Stimulated activated CD4-positive, alpha-beta T cell treated with anti-CD3 and anti-CD28 coated beads, Interleukin-12 subunit alpha, Interleukin-12 subunit beta, amount 100 ng/mL, for 48 hours (primary cell): ENCODE data around the gene EZH1.

Experiments used
- DNase-seq, 3 donors: peaks; one replicate each; pipeline ENCODE4 v3.0.0-alpha.2; 2020; ENCODE audit warnings: low read depth in 2 of 3, low spot score in 1 of 3

The EZH1 gene

DNA sequence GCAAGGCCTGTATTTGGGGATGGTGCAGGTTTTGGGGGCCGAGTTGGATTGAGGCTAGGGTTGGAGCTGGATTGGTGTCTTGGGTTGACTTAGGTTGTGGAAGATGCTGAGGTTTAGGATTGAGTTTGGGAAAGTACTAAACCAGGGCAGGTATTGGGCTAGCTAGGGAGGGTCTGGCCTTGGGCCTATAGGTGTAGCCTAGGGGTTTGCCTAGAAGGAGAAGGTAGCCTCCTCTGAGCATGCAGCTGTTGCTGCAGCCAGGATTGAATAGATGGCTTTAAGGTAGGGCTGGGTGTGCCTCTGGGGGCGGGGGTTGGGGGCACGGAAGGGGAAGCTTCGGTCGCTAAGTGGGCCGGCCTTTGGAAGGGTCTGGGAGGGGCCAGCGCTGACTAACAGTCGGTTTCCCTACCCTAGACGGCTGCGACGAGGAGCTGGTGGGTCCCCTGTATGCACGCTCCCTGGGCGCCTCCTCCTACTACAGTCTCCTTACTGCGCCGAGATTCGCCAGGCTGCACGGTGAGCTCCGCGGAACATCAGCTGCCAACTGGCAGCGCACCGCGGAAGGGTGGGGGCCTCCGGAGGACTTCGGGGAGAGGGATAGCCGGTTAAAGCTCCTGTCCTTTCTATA lies 61.3 kb downstream of the EZH1 start:
- DNase-seq = no peak

DNA sequence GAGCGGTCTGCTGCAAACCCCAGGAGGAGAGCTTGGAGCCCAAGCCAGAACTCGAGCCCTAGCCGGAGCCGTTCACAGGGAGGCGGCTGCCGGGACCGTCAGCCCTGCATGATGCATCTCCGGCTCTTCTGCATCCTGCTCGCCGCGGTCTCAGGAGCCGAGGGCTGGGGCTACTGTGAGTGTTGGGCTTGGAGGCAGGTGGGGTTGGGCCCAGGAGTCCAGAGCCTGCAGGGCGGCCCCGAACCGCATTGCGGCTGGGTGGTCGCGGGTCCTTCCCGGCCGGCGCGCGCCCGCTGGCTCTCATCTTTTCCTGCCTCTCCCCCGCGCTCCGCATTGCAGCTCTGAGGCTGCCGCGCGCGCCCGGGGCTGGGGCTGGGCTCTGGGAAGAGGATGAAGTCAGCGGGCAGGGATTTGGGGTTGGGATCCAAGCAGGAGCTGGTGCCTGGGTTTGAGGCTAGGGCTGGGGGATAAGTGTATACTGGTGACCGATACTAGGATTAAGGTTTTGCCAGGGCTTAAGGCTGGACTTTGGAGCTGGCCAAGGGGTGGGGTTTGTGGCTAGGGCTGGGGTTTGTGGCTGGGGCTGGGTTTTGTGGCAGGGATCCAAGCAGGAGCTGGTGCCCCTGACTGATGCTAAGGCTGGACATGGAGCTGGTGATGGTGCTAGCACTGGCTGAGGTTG lies 62.0 kb downstream of the EZH1 start:
- peak in 1 of 3 donors; percentile 9 for DNase-seq

DNA sequence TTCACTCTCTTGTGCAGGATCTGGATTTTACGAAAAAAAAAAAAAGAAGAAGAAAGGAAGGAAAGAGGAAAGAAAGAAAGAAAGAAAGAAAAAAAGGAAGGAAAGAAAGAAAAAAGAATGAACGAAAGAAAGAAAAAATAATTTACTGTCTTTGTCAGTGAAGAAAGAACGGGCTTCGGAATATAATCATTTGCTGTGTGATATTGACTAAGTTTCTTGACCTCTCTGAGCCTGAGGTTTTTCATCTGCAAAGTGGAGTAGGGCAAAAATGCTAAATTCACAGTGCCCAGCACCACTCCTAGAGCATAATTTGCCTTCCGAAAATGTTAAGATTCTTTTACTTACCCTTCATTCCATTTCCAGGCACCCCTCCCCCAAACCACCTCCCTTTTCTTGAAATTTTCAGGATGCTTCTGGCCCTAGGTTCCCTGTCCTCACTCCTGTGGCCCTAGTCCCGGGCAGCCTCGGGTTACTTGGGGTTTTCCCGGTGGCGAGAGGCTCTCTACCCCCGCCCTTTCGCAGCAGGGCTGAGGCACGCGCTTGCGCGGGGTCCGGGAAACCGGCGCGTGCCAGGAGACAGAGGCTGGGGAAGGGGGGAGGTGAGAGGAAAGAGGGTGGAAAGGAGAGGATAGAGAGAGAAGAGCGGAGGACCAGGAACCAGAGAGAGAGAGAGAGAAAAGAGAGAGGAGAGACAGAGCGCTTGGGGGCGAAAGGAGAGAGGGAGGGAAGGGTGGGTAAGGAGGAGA lies 62.7 kb downstream of the EZH1 start, which contains the start of gene CNTNAP1:
Gene CNTNAP1 (plus strand): TSS at position 556 of the 746 bp plus-strand sequence. CDS start 299 bp downstream, outside the sequence.
- DNase-seq = no peak

DNA sequence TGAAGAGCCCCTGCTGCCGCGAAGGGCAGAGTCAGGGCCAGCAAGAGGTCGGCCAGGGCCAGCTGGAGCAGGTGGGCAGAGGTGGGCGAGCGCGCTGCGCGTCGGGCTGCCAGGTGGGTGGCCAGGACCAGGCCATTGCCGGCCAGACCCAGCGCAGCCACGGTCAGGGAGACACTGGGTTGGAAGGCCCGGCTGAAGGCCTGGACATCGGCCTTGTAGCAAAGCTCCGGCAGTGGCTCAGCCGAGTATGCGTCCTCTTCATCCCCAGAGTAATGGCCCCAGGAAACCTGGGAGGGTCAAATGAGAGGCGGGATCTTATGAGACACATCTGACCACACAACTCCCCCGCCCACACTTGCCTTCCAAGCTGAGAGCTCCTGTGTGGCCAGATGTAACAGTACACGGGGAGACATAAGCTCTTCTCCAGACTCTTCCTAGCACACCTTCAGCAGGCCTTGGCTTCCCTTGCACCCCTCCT lies 64.5 kb downstream of the EZH1 start:
- no peak for DNase-seq

DNA sequence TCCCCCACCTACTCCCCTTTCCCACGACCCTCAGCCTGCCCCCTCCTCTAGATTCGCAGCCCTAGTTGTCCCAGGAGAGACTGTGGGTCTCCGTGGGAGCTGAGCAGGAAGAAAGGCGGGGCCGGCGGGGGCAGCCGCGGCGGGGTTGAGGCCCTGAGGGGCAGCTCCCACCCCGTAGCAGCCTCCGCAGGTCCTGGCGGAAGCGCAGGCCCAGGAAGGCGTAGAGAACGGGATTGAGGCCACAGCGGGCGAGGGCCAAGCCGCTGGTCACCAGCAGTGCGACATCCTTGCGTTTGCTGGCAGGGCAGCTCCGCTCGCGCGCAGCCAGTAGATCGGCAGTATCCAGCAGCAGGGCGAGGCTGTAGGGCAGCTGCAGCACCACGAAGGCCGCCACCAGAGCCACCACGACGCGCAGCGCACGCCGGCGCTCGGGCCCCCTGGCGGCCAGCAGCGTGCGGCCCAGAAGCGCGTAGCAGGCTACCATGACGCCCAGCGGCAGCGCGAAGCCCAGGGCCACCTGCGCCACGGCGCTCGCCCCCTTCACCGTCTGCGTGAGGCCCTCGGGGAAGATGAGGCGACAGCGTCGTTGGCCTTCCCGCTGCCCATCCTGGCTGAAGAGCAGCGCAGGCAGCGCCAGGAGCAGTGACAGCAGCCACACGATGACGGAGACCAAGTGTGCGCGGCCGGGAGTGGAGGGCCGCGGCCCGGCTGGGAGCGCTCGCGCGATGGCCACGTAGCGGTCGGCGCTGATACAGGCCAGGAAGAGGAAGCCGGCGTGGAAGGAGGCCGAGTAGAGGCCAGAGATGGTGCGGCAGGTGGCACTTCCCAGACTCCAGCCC lies 65.1 kb downstream of the EZH1 start:
- DNase-seq = peak; percentile 54 to 70 (median 60)

DNA sequence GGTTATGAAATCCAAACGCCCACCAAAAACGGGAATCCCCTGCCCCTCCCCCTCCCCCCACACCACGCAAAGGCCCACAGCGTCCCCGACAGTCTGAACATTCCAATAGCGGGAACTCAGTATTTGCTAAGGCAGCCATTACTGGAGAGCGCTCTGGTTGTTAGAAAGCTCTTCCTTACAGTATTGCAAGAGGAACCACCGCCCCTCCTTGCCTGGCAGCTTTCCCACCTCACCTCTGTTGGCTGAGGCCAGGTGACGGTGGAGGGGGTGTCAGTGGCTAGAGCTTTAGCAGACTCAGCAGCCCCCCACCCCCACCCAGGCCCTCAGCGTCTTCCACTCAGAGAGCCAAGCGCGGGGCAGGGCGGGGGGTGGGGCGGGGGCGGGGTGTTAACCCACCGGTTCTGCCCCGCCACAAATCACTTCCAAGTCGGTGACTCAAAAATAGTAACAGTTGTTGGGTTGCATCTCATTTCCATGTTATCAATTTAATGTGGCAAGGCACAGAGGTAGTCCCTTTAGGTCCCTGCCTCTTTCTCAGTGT lies 65.8 kb downstream of the EZH1 start:
- no peak for DNase-seq

DNA sequence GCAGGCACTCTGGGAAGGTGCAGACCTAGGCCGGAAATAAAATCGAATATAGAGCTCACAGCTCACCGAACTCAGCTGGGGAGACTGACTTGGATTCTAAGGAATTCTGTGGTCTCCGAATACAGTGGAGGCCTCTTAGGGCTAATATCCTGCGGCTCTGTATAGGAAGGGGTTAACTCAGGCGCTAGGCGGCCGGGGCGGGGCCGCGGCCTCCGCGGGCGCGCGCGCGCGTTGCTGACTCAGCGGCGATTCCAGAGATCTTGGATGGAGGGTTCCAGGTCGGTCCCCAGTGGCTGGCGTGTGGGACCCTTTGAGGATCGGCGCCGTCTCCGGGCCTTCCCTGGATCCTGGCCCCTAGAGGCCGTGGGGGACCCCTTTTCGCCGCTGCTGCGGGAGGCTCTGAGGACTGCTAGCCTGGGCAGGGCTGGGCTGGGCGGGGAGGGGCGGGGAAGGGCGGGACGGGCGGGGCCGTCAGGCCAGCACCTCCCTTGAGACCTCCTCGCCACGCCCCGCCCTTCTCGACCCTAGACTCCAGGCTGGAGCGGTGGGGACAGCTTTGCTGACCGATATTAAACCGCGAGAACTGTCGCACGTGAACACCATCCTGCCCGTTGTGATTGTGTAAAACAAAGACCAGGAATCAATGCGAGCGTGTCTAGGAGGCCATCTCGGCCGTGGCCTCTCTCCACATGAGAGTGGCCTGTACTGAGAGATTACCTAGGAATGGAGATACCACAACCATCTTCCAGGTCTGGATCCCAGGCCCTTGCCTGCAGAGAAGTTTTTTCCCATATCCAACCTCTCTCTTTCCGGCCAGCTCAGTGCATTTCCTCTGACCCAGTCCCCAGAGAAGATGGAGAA lies 66.7 kb downstream of the EZH1 start:
- DNase-seq = peak in 2 of 3 donors; percentile 63 to 75

DNA sequence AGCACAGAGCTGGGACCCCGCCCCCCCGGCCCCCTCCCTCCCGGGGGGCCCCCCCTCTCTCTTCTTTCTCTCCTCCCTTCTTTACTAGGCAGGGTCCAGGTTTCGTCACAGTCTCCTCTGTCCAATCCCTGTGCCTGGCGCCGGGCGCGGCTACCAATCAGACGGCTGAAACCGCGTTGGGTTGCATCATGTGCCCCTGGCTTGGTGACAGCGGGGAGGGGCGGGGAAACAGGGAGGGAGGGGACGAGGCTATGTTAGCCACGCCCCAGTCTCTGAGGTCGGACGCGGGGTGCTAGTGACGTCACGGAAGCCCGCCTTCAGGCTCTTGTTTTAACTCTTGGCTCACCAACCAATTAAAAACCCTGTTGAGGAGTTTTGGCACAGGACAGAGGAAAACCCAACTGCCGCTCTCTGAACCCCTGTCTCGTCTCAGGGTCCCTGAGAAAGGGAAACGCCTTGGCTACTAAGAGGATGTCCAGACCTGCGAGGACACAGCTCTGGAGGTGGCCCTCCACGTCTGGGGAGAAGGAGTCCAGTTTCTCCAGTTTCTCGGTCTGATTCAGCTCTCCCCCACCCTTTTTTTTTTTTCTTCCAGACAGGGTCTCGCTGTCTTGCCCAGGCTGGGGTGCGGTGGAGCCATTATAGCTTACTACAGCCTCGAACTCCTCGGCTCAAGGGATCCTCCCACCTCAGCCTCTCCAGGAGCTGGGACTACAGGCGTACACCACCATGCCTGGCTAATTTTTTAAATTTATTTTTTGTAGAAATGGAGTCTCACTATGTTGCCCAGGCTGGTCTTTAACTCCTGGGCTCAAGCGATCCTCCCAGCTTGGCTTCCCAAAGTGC lies 67.6 kb downstream of the EZH1 start:
- DNase-seq = peak; percentile 98 to 99 (median 98)

DNA sequence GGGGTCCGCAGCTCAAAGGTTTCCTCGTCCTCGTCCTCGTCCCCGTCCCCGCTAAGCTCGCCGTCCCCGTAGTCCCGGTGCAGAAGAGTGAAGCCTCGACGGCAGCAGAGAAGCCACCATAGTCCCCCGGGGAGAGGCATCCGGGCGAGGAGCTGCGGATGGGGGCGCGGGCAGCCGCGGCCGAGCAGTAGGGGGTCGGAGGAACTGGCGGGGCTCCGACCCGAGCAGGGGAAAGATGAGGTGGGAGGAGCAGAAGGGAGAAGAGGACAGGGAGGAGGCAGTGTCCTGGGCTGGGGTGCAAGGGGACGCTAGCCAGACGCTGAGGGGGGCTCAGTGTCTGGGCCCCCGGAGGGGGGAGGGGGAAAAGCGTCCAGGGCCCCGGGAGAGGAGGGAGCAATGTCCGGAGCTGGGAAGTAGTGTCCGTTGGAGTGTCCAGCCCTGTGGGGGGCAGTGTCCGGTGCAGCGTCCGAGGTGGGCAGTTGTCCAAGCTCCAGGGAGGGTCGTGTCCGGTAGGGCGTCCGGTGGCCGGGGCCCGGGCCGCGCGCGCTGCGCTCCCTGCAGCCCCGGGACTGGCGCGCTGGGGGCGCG lies 68.3 kb downstream of the EZH1 start, which contains the start of gene PLEKHH3:
Gene PLEKHH3 (minus strand): TSS at position 571 of the 588 bp plus-strand sequence. CDS start 431 bp downstream, at position 140.
- no peak for DNase-seq

DNA sequence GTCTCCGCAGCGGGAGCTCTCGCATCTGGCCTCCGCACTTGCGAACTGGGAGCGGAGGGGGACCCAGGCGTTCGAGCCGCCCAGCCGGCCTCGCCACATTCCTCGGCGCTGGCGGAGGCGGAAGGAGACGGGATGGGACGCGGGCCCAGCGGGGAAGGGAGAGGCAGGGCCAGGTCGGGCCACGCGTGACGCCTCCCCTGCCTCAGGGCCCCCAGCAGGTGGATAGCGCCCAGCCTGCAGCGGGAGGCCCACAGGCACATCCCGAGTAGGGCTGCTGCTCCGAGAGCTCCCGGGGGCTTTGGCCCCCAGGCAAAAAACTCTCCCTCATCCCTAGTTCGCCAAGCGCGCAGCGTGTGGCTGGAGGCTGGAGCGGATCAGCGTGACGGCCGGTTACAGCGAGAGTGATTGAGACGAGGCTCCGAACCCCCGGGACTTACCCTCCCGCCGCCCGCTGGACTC lies 68.8 kb downstream of the EZH1 start:
- DNase-seq = no peak

DNA sequence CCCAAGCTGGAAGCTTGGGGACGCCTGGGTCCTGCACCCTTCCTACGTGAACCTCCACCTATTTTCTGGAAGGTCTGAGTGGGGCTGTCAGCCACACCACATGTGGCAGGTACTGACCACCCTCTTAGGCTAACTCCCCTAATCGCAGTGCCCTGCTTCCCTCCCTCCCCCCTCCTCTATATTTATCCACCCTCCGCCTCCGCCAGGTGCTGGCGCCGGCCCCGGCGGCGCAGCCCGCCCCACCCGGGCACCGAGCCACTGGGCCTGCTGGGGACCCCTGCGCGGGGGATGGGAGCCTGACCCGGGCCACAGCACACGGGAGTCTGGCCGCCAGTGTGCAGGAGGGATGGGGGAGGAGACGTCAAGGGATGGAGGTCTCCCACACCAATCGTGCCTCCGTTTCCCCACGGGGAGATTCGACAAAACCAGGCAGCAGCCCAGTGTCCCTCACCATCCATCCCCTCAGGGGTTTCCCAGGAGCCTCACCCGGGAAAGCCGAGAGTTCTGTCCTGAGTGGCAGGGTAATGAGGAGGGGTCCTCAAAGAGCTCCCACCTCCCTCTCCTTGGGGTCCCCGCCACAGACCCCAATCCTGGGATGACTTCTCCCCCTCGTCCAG lies 69.4 kb downstream of the EZH1 start:
- DNase-seq = no peak

DNA sequence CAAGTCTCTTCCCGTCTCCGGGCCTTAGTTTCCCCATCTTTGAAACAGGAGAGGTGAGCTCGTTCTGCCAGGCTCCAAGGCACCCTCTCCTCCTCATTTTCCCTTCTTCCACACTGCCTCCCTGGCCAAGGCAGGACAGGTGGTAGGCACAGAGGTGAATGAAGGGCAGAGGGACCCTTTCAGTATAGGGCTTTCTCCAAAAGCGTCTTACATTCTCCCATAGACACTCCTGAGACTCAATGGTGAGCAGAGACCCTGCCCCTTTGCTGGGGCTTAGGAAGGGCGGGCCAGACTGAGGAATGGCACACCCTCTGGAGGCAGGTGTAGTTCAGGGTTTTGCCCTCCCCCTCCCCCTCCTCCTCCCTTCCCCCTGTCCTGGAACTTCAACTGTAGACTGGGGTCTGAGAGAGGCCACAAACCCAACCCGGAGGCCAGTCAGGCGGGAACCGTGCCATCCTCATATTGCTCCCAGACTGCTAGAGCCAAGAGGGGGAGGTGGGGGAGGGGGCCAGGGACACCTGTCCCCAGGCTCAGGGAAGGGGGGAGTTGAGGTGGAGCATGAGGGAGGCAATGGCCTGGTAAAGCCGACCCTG lies 70.0 kb downstream of the EZH1 start:
- no peak for DNase-seq

DNA sequence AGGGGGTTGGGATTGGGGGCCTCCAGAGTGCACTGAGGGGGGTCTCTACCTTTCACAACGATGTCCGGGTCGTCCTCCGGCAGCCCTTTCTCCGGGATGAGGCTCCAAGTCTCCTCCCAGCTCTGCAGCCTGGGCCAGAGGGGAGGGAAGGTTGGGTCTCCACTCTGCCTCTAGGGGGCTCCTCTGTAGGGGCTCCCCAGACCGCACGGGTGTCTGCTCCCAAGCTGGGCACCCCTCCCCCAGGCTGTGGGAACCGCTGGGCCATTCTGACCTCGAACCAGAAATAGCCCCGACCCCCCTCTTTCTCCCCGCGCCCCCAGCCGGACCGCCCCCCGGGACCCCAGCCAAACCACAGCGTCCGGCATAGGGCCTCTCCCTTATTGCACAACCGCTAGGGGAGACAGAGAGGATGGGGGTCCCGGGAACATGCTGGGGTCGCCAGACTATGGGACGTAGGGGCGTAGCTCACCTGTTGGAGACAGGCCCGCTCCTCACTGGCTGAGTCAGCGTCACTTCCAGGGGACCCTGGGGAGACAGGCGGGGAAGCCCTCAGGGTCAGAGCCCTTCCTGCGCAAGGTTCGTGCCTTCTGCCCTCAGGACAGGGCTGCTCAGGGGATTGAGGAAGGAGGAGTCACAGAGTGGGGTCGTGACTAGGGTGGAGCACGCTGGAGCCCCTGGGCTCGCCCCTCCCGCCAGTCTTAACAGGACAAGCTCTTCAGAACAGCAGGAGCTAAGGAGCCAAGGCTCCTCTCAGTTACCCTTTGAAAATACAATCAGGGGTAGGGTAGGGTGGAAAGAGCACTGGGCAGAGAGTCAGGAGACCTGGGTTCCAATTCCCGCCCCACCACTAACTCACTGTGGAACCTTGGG lies 70.7 kb downstream of the EZH1 start:
- no peak for DNase-seq

DNA sequence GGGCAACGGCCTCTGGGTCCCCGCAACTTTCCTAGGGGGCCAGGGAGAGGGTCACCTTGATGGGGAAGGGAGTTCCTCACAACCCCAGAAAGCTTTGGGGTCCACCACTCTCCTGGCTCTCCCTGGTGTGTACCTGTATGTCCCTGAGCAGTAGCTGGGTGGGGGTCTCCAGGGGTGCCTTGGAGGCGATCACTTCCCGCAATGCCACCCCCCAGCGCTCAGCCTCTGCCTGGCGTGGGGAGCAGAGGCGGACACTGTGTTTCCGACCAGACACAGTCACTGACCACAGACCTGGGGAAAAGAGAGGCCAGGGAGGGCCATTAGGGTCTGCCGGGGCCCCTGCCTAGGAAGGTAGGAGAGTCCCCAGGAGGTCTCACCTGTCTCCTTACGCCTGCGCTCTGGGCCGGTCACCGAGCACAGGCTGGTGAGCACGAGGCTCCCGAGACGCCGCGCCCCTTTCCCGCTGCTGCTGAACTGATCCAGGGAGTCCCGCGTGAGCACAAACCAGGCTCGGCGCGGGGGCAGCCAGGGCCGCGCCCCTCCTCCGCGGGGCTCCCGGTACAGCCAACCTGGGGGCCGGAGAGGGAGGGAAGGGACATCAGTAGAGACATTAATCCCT lies 71.5 kb downstream of the EZH1 start:
- no peak for DNase-seq

DNA sequence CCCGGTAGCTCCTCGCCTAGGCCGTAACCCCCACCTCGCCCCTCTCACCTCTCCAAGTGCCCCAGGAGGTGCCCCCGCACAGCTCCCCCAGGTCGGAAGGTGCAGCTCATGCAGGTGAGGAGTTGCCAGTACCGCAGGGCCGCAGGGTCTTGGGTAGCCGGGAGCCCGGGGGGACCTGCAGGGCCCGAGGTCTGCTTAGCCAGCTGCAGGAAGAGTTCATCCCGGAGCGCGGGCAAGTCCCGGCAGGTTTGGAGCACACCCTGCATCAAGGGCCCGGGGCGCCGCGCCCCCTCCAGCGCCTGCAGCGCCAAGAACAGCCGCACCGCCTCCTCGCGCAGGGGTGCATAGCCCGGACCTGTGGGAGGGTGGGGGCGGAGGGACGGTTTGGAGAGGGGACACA lies 72.8 kb downstream of the EZH1 start:
- no peak for DNase-seq
